Stimulated activated CD8-positive, alpha-beta memory T cell treated with anti-CD3 and anti-CD28 coated beads, Interleukin-7, amount 100 ng/mL, for 1 hour (primary cell): ENCODE results near the gene HIBADH.

Source experiments
- DNase-seq, 2 donors: peaks; one replicate each; pipeline ENCODE4 v3.0.0-alpha.2; 2020; ENCODE audit warnings: low read depth in 2 of 2

The HIBADH gene

GRCh38 chr7:27492224-27492623 is 170.5 kb downstream of the HIBADH start:
- no peak for DNase-seq

- DNase-seq = no peak
Observed at GRCh38 chr7:27491534-27491933, 171.1 kb downstream of the HIBADH start.

GRCh38 chr7:27487509-27487908 is 175.2 kb downstream of the HIBADH start:
- no peak for DNase-seq

GRCh38 chr7:27484451-27484850 is 178.2 kb downstream of the HIBADH start:
- no peak for DNase-seq

- no peak for DNase-seq
Observed at GRCh38 chr7:27482219-27482618, 180.5 kb downstream of the HIBADH start.

GRCh38 chr7:27478556-27478955 is 184.1 kb downstream of the HIBADH start:
- DNase-seq = no peak

- DNase-seq = no peak
Observed at GRCh38 chr7:27478084-27478483, 184.6 kb downstream of the HIBADH start.

- no peak for DNase-seq
Observed at GRCh38 chr7:27476493-27476892, 186.2 kb downstream of the HIBADH start.
